HG03442 (cell line): ENCODE results near the gene CNOT4.
"Not testable (repeated sequence)": the region's sequence is repeated elsewhere in the genome, so short reads cannot be mapped to it uniquely, and the experiment has no call there.

ENCODE experiments used
- ATAC-seq: cut with Tn5 transposase; IDR thresholded peaks from one replicate; pipeline ENCODE4 v1.9.1; 2021; ENCODE audit warnings: mild to moderate bottlenecking, moderate library complexity; ENCODE audit not compliant: unreplicated experiment

Gene CNOT4

GRCh38 chr7:135328526-135328925, 181.4 kb downstream of the CNOT4 start:
- no peak for ATAC-seq

GRCh38 chr7:135328053-135328452, 181.8 kb downstream of the CNOT4 start:
- no peak for ATAC-seq

GRCh38 chr7:135327458-135327857, 182.4 kb downstream of the CNOT4 start:
- no peak for ATAC-seq

- ATAC-seq: no peak
These were observed 183.1 kb downstream of the CNOT4 start for GRCh38 chr7:135326636-135327280.

GRCh38 chr7:135322571-135323340, 187.1 kb downstream of the CNOT4 start:
- no peak for ATAC-seq

GRCh38 chr7:135321556-135321955, 188.3 kb downstream of the CNOT4 start:
- no peak for ATAC-seq

GRCh38 chr7:135320953-135321352, 188.9 kb downstream of the CNOT4 start:
- not testable (repeated sequence) for ATAC-seq

- ATAC-seq: no peak
These were observed 189.6 kb downstream of the CNOT4 start for GRCh38 chr7:135320268-135320667.

- no peak for ATAC-seq
These were observed 192.1 kb downstream of the CNOT4 start for GRCh38 chr7:135317676-135318325.

GRCh38 chr7:135316648-135317313, 193.1 kb downstream of the CNOT4 start:
- no peak for ATAC-seq

- no peak for ATAC-seq
These were observed 195.9 kb downstream of the CNOT4 start for GRCh38 chr7:135313971-135314370.
